Smooth muscle cell (in vitro differentiated cells): Measurements from ENCODE around the gene EXOC3L4. TPM values are rescaled to one million over a fixed set of nuclear protein-coding genes. Genes with fewer than 3 reads are reported as not detected.

ENCODE experiments used
- DNase-seq: peaks from one replicate; lab custom pipeline; 2025; ENCODE audit not compliant: unreplicated experiment; lab: John Stamatoyannopoulos, UW
- H2AFZ ChIP-seq: fragments of 200-600 bp; sonication (generic); 2 replicates; pipeline ENCODE4 v1.6.0; 2016; ENCODE audit warnings: antibody characterized with exemption, low read depth, mild to moderate bottlenecking
- H3F3A ChIP-seq: fragments of 200-600 bp; sonication (generic); 2 replicates; pipeline ENCODE4 v1.6.0; 2017; ENCODE audit warnings: antibody characterized with exemption, low read depth
- H3K27ac ChIP-seq: fragments of 200-600 bp; sonication (generic); 2 replicates; pipeline ENCODE4 v1.5.1; 2016; ENCODE audit warnings: low read depth, mild to moderate bottlenecking
- H3K27me3 ChIP-seq: fragments of 200-600 bp; sonication (generic); 2 replicates; pipeline ENCODE4 v1.6.1; 2016; ENCODE audit warnings: low read depth, mild to moderate bottlenecking
- H3K36me3 ChIP-seq: fragments of 200-600 bp; sonication (generic); 2 replicates; pipeline ENCODE4 v1.5.1; 2016; ENCODE audit warnings: low read depth
- H3K4me1 ChIP-seq: fragments of 200-600 bp; sonication (generic); 2 replicates; pipeline ENCODE4 v1.5.1; 2016; ENCODE audit warnings: low read depth
- H3K4me2 ChIP-seq: fragments of 200-600 bp; sonication (generic); 2 replicates; pipeline ENCODE4 v1.6.0; 2016; ENCODE audit warnings: mild to moderate bottlenecking
- H3K4me3 ChIP-seq: fragments of 200-600 bp; sonication (generic); 2 replicates; pipeline ENCODE4 v1.5.1; 2016; ENCODE audit warnings: mild to moderate bottlenecking
- H3K79me2 ChIP-seq: fragments of 200-600 bp; sonication (generic); 2 replicates; pipeline ENCODE4 v1.6.0; 2016; ENCODE audit warnings: low read depth, mild to moderate bottlenecking
- H3K9ac ChIP-seq: fragments of 200-600 bp; sonication (generic); 2 replicates; pipeline ENCODE4 v1.6.0; 2016; ENCODE audit warnings: low read depth
- H3K9me3 ChIP-seq: fragments of 200-600 bp; sonication (generic); replicated peaks from 2 replicates; pipeline ENCODE4 v1.5.1; 2016; ENCODE audit warnings: low read depth
- H4K20me1 ChIP-seq: fragments of 200-600 bp; sonication (generic); 2 replicates; pipeline ENCODE4 v1.6.0; 2016; ENCODE audit warnings: low read depth
- WGBS: methylation state at CpG from one replicate; pipeline ENCODE4 v1.1.7; 2016; ENCODE audit warnings: low lambda C conversion rate; 5-methylcytosine and 5-hydroxymethylcytosine counted together
- polyA plus RNA-seq: library from polyadenylated mRNA; unstranded; fragments of >200 nt; fragmentation: Nextera tagmentation; extraction: Ambion mirVana; gene quantifications from 2 replicates; pipeline ENCODE4 v1.2.1, GENCODE V29; 2016
- total RNA-seq: library from RNA; depleted of rRNA; stranded (reverse); fragments of >200 nt; gene quantifications from 2 replicates; pipeline ENCODE4 v1.2.3, GENCODE V29; 2014
- TF ChIP-seq, protein P1 (sequence below): fragments of 200-600 bp; sonication (generic); IDR thresholded peaks from 2 replicates; pipeline ENCODE4 v1.5.1; 2017; ENCODE audit warnings: borderline replicate concordance, mild to moderate bottlenecking, antibody characterized with exemption; ENCODE audit not compliant: insufficient read depth, poor library complexity, severe bottlenecking

EXOC3L4 gene
- total and polyA plus RNA-seq, 2 experiments from 2014 or later: not detected

DNA sequence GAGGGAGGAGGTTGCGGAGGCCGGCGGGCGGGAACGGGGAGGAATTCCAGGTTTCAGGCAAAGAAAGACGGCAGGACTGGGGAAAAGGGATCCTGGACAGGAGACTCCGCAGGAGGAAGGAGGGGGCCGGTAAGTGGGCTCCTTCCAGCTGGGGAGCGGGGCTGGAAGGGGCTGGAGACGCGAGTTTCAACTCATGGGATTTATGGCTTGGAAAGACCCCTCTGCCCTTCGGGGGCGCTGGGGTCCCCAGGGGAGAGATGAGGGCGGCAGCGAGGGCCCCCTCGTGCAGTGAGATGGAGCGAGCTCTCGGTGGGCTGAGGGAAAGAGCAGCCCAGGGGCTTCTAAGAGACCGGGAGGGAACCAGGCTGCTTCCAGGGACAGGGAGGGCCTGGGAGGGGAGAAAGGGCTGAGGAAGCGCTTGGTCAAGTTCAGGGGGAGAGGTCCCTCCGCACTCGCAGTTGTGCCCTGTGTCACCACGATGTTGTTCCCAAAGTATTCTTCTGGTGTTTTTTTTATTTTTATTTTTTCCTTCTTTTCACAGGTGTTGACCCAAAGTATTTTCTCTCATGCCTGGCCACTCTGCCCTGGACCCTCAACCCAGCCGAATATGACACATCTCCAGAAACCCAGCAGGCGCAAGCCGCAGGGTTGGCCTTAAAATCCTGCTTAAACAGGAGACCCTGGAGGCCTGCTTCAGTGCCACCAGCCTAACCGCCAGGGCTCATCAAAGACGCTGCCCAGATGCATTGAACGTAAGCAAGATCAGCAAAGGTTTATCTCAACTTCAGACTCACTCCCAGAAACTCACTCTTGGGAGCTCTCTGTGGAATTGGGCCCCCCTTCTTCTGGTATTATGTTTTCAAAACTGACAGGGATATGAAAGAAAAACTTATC, 44.9 kb downstream of the EXOC3L4 start:
- peak overlapping the region; percentile 70 for H2AFZ ChIP-seq
- no peaks in the 10 kb centered on the region for H4K20me1 ChIP-seq
- peaks cover 28% of the 10 kb centered on the region for H3F3A ChIP-seq
- no peaks in the 10 kb centered on the region for H3K36me3 ChIP-seq
- no peaks in the 10 kb centered on the region for H3K27me3 ChIP-seq
- peak overlapping the region; percentile 80 for H3K4me2 ChIP-seq
- peak overlapping the region; percentile 27 for H3K4me3 ChIP-seq
- H3K79me2 ChIP-seq: no peaks in the 10 kb centered on the region
- H3K4me1 ChIP-seq: peaks cover 25% of the 10 kb centered on the region
- WGBS: 29% methylated on average over 24 of the region's 29 CpGs
- peak overlapping the region; percentile 28 for H3K27ac ChIP-seq
- peak overlapping the region; percentile 13 for H3K9ac ChIP-seq
- H3K9me3 ChIP-seq: no peaks in the 10 kb centered on the region
- TF ChIP-seq, protein P1, sequence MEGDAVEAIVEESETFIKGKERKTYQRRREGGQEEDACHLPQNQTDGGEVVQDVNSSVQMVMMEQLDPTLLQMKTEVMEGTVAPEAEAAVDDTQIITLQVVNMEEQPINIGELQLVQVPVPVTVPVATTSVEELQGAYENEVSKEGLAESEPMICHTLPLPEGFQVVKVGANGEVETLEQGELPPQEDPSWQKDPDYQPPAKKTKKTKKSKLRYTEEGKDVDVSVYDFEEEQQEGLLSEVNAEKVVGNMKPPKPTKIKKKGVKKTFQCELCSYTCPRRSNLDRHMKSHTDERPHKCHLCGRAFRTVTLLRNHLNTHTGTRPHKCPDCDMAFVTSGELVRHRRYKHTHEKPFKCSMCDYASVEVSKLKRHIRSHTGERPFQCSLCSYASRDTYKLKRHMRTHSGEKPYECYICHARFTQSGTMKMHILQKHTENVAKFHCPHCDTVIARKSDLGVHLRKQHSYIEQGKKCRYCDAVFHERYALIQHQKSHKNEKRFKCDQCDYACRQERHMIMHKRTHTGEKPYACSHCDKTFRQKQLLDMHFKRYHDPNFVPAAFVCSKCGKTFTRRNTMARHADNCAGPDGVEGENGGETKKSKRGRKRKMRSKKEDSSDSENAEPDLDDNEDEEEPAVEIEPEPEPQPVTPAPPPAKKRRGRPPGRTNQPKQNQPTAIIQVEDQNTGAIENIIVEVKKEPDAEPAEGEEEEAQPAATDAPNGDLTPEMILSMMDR: no peak
- no peak for DNase-seq

DNA sequence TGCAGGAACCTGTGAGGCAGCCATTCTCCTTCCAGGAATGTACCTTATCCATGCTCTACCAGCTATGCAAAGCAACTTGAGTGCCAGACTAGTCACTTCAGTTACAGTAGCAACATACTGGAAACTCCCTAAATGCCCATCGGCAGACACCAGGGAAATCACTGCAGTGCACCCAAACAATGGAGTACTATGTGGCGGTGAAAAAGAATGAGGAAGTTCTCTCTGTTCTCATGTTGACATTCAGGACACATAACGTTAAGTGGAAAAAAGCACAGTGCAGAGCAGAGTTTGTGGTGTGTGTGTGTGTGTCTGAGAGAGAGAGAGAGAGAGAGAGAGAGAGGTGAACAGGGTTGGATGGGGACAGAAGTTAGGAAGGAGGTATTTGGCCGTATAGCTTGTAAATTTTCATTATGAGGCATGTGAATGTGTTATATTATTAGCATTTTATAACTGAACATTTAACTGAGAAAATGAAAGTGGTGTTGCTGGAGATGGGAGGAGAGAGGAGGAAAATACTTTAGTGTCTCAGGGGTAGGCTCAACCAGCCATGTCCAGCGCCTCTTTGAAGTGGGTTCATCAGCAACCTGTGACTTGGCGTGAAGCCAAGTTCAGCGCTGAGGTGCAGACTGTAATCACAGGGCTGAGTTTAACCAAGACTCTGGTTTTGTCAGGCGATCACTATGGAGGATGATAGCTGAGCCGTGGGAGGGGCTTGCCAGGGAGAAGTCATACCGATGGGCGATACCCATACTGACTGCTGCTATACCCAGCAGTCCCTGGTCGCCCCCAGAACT, 46.0 kb downstream of the EXOC3L4 start:
- Histone ChIP-seq H3K4me3 (no peak overlapping the region), H3K36me3 (no peaks in the 10 kb centered on the region), H2AFZ (no peak overlapping the region), H3K4me1 (peaks cover 25% of the 10 kb centered on the region), H3K79me2 (no peaks in the 10 kb centered on the region), H3K9ac (no peak overlapping the region), H3K27me3 (no peaks in the 10 kb centered on the region), H3K4me2 (no peak overlapping the region), H4K20me1 (no peaks in the 10 kb centered on the region), H3K9me3 (no peaks in the 10 kb centered on the region), H3F3A (peaks cover 23% of the 10 kb centered on the region), H3K27ac (no peak overlapping the region)
- WGBS: 71% methylated on average over 10 of the region's 12 CpGs
- TF ChIP-seq, protein P1: no peak
- no peak for DNase-seq

DNA sequence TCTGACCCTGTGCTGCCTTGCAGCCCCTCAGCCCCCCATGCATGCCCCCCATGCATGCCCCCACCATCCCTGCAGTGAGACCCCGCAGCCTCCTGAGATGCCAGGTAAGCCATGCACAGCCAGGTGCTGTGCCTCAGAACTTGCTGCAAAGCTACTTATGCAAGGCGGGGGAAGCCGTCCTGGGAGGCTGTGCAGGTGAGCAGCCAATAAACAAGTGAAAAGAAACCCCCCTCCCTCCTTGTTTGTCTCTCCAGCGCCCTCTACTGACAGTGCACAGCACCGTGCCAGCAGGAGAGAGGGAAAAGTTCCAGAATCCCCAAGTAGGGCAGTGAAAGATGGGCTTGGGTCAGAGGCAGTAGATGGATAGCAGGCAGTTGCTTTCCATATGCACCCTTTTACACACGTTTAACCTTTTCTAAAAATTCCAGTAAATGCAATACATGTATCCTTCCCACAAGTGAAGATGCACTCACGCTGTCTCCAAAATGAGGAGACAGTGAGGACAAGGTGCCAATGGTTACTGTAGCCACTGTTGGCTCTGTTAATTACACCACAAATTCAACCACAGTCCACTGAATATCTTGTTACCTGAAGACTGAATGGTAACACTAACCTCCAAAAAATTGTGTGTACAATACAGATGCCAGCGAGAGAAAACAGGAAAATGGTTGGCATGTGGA, 46.7 kb downstream of the EXOC3L4 start:
- no peak overlapping the region for H3K27ac ChIP-seq
- WGBS: 51% methylated on average over 7 of the region's 8 CpGs
- no peak for DNase-seq

More for the DNA sequence above, 46.7 kb downstream of the EXOC3L4 start:
- Histone ChIP-seq H3K9ac (no peak overlapping the region), H2AFZ (no peak overlapping the region), H3K36me3 (no peaks in the 10 kb centered on the region), H3K27me3 (no peaks in the 10 kb centered on the region), H3K79me2 (no peaks in the 10 kb centered on the region), H3K4me2 (no peak overlapping the region), H3K9me3 (no peaks in the 10 kb centered on the region), H3K4me1 (peaks cover 25% of the 10 kb centered on the region), H3F3A (peaks cover 16% of the 10 kb centered on the region), H4K20me1 (no peaks in the 10 kb centered on the region), H3K4me3 (no peak overlapping the region)
- TF ChIP-seq, protein P1: peak; percentile 51
